ENCODE results near the gene DECR2. TPM values are rescaled to one million over a fixed set of nuclear protein-coding genes. Genes with fewer than 3 reads are reported as not detected.

Gene DECR2
- total and polyA plus RNA-seq, 2 of the 13 experiments (the other 11 are each of a cell fraction or from before 2014, with no cell fraction given): 36.3 to 44.6 TPM

DNA sequence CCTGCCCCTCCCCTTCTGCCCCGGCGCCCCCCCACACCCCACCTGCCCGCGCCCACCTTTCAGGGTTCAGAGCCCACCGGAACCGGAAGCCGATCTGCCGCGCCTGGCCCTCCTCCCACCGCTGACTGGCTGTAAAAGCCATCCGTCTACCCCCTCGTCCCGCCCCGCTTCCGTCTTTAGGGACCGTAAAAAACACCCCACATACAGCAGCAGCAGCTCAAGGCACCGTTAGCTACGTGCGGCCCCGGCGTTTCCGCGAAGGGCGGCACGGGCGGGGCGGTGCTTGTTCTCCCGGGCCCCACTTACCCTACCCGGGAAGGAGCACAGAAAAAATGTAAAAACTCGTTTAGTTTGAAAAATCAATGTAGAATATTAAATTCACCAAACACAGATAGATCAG is 31.2 kb upstream of the DECR2 start, which contains the start of gene MRPL28 (continued):
- TF ChIP-seq, protein P1, sequence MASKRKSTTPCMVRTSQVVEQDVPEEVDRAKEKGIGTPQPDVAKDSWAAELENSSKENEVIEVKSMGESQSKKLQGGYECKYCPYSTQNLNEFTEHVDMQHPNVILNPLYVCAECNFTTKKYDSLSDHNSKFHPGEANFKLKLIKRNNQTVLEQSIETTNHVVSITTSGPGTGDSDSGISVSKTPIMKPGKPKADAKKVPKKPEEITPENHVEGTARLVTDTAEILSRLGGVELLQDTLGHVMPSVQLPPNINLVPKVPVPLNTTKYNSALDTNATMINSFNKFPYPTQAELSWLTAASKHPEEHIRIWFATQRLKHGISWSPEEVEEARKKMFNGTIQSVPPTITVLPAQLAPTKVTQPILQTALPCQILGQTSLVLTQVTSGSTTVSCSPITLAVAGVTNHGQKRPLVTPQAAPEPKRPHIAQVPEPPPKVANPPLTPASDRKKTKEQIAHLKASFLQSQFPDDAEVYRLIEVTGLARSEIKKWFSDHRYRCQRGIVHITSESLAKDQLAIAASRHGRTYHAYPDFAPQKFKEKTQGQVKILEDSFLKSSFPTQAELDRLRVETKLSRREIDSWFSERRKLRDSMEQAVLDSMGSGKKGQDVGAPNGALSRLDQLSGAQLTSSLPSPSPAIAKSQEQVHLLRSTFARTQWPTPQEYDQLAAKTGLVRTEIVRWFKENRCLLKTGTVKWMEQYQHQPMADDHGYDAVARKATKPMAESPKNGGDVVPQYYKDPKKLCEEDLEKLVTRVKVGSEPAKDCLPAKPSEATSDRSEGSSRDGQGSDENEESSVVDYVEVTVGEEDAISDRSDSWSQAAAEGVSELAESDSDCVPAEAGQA (IDR thresholded peaks at IDR 0.05; ENCODE audit: low read depth): no peak
- TF ChIP-seq, protein P1 (CRISPR knock-in tag; IDR thresholded peaks at IDR 0.05; ENCODE audit: borderline replicate concordance): no peak
- TF ChIP-seq ZNF354B (CRISPR knock-in tag; IDR thresholded peaks at IDR 0.05) (no peak), GFI1 (CRISPR knock-in tag; IDR thresholded peaks at IDR 0.05; ENCODE audit: borderline replicate concordance) (no peak), REPIN1 (CRISPR knock-in tag; IDR thresholded peaks at IDR 0.05; ENCODE audit: borderline replicate concordance, low read depth) (no peak), BRCA1 (CRISPR knock-in tag; IDR thresholded peaks at IDR 0.05) (no peak), GTF2F1 (IDR thresholded peaks at IDR 0.05; ENCODE audit: low read length) (no peak), CBX1 (IDR thresholded peaks at IDR 0.05; ENCODE audit: low read depth) (no peak), RFXANK (CRISPR knock-in tag; IDR thresholded peaks at IDR 0.05) (no peak), ZNF44 (CRISPR knock-in tag; IDR thresholded peaks at IDR 0.05) (no peak), ZNF782 (CRISPR knock-in tag; IDR thresholded peaks at IDR 0.05; ENCODE audit: borderline replicate concordance) (no peak), ZNF605 (CRISPR knock-in tag; IDR thresholded peaks at IDR 0.05) (no peak), EP300 (IDR thresholded peaks at IDR 0.05; ENCODE audit: low read depth in 2 of 2, low read length in 2 of 2) (peak in 1 of 2 experiments; percentile 40; a peak in 2 of 4 replicates), EP300 (CRISPR knock-in tag; IDR thresholded peaks at IDR 0.05; ENCODE audit: borderline replicate concordance) (no peak)
- TF ChIP-seq, protein P2, sequence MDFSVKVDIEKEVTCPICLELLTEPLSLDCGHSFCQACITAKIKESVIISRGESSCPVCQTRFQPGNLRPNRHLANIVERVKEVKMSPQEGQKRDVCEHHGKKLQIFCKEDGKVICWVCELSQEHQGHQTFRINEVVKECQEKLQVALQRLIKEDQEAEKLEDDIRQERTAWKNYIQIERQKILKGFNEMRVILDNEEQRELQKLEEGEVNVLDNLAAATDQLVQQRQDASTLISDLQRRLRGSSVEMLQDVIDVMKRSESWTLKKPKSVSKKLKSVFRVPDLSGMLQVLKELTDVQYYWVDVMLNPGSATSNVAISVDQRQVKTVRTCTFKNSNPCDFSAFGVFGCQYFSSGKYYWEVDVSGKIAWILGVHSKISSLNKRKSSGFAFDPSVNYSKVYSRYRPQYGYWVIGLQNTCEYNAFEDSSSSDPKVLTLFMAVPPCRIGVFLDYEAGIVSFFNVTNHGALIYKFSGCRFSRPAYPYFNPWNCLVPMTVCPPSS (IDR thresholded peaks at IDR 0.05): no peak
- TF ChIP-seq, protein P3, sequence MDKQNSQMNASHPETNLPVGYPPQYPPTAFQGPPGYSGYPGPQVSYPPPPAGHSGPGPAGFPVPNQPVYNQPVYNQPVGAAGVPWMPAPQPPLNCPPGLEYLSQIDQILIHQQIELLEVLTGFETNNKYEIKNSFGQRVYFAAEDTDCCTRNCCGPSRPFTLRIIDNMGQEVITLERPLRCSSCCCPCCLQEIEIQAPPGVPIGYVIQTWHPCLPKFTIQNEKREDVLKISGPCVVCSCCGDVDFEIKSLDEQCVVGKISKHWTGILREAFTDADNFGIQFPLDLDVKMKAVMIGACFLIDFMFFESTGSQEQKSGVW (CRISPR knock-in tag; IDR thresholded peaks at IDR 0.05; ENCODE audit: borderline replicate concordance): no peak
- TF ChIP-seq, protein P4, sequence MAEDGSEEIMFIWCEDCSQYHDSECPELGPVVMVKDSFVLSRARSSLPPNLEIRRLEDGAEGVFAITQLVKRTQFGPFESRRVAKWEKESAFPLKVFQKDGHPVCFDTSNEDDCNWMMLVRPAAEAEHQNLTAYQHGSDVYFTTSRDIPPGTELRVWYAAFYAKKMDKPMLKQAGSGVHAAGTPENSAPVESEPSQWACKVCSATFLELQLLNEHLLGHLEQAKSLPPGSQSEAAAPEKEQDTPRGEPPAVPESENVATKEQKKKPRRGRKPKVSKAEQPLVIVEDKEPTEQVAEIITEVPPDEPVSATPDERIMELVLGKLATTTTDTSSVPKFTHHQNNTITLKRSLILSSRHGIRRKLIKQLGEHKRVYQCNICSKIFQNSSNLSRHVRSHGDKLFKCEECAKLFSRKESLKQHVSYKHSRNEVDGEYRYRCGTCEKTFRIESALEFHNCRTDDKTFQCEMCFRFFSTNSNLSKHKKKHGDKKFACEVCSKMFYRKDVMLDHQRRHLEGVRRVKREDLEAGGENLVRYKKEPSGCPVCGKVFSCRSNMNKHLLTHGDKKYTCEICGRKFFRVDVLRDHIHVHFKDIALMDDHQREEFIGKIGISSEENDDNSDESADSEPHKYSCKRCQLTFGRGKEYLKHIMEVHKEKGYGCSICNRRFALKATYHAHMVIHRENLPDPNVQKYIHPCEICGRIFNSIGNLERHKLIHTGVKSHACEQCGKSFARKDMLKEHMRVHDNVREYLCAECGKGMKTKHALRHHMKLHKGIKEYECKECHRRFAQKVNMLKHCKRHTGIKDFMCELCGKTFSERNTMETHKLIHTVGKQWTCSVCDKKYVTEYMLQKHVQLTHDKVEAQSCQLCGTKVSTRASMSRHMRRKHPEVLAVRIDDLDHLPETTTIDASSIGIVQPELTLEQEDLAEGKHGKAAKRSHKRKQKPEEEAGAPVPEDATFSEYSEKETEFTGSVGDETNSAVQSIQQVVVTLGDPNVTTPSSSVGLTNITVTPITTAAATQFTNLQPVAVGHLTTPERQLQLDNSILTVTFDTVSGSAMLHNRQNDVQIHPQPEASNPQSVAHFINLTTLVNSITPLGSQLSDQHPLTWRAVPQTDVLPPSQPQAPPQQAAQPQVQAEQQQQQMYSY (CRISPR knock-in tag; IDR thresholded peaks at IDR 0.05): no peak
- TF ChIP-seq, protein P5, sequence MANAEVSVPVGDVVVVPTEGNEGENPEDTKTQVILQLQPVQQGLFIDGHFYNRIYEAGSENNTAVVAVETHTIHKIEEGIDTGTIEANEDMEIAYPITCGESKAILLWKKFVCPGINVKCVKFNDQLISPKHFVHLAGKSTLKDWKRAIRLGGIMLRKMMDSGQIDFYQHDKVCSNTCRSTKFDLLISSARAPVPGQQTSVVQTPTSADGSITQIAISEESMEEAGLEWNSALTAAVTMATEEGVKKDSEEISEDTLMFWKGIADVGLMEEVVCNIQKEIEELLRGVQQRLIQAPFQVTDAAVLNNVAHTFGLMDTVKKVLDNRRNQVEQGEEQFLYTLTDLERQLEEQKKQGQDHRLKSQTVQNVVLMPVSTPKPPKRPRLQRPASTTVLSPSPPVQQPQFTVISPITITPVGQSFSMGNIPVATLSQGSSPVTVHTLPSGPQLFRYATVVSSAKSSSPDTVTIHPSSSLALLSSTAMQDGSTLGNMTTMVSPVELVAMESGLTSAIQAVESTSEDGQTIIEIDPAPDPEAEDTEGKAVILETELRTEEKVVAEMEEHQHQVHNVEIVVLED (CRISPR knock-in tag; IDR thresholded peaks at IDR 0.05; ENCODE audit: borderline replicate concordance): peak; percentile 54; the same call in 1 of the 2 replicates

Data from HepG2 (cell line).